GM21528 (cell line): ENCODE measurements around the gene GABPB1.
A peak's percentile ranks its signal among the peaks of the same experiment; 100 is the strongest.
"Not testable (repeated sequence)": the region's sequence is repeated elsewhere in the genome, so short reads cannot be mapped to it uniquely, and the experiment has no call there.

Source experiments
- ATAC-seq: cut with Tn5 transposase; IDR thresholded peaks from one replicate; pipeline ENCODE4 v1.9.1; 2021; ENCODE audit warnings: mild to moderate bottlenecking, moderate library complexity; ENCODE audit not compliant: unreplicated experiment, low FRiP score

GABPB1 gene

GRCh38 chr15:50354838-50355618, at the start of gene GABPB1:
Gene GABPB1 (minus strand): TSS chr15:50355198. CDS start chr15:50309798, 45,400 bp downstream.
- ATAC-seq = peak; percentile 51

DNA sequence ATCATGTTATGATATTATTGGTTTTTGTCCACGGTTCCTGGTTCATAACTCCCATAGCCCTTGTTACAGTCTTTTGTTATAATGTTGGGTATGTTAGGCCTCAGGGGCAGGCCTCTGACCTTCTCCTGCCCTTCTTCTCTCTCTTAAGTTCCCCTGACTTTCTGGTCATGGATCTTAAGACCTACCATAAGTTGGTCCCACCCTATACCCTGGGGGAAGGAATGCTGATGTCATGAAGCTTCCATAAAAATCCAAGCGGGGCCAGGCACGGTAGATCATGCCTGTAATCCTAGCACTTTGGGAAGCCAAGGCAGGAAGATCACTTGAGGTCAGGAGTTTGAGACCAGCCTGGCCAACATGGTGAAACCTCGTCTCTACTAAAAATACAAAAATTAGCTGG, 36.6 kb upstream of the GABPB1 start:
- ATAC-seq = not testable (repeated sequence)

GRCh38 chr15:50390554-50391264, 35.7 kb upstream of the GABPB1 start:
- peak; percentile 86 for ATAC-seq

- ATAC-seq = not testable (repeated sequence)
Measured at GRCh38 chr15:50382408-50382807, 27.4 kb upstream of the GABPB1 start.

DNA sequence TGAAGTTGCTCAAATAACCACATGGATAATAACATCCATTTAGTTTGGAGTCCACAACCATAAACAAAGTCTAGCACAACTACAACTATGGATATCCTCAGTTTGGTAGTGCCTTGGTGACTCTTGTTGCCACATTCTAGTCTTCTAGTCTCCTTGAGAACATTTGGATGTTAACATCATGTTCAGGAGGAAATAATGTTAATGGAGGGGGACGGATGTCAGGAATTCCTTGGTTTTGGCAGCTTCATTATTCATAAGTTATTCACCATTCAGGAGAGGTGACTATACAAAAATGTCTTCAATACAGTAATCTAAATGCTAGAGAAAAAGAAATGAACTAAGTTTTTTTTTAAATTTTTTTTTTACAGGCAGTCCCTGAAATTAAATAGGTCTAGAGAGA, 26.4 kb upstream of the GABPB1 start:
- no peak for ATAC-seq

DNA sequence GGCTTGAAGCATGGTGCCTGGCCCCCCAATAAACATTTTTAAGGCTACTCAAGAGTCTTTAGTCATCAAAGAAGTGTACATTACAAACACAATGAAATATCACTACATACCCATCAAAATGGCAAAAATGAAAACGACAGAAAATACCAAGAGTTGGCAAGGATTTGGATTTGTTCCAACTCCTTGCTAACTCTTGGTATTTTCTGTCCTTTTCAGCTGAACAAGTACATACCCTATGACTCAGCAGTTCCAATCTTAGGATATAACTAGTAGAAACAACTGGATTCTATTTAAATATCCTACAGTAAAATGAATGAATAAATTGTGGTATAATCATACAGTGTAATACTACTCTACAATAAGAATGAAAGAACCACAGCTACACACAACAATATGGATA, 25.1 kb upstream of the GABPB1 start:
- ATAC-seq = no peak

GRCh38 chr15:50379413-50379812, 24.4 kb upstream of the GABPB1 start:
- ATAC-seq = not testable (repeated sequence)

DNA sequence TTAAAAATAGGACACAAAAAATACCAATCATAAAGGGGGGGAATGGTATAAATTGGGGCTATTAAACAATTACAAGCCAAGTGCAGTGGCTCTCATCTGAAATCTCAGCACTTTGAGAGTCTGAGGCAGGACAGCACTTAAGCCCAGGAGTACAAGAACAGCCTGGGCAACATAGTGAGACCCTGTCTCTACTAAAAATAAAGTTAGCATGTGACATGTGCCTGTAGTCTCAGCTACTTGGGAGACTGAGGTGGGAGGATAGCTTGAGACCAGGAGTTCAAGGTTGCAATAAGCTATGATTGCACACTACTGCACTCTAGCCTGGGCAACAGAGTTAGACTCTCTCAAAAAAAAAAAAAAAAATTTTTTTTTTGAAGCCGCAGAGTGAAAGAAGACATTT, 23.8 kb upstream of the GABPB1 start:
- ATAC-seq = no peak

DNA sequence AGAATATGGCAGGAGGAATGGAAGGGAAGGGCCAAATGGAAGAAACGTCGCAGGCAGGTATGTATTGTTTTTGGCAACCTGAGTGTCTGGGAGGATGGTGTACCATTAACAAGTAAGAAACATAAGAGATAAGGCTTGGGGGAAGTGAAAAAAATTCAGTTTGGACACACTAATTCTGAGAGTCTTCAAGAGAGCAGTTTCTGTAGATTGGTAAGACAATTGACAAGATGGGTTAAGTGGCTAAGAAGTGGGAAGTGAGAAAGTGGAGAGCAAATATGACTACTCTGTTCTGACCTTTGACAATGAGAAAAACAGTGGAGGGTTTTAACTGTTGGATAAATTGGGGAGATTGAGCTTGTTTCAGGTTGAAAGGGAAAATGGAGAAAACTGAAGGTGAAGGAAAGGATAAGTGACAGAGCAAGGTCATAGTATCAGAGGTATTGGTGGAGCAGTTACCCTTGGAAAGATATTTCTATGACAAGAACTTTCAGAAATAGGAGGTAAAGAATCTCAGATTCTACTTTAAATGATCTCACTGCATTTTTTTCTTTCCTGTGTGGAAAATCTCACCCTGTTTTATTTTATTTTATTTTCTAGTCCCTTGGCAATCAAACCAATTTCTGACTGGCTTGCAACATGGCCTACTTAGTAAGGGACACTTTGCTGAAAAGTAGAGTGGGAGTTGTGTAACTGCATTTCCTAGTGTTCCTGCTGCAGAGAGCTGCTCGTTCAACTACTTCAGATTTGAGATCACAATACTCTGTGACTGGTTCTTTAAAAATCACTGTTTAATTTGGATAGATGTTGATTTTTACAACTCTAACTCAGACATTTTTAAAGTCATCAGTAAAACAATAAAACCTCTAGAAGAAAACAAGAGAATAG, 23.1 kb upstream of the GABPB1 start:
- ATAC-seq = peak; percentile 93

DNA sequence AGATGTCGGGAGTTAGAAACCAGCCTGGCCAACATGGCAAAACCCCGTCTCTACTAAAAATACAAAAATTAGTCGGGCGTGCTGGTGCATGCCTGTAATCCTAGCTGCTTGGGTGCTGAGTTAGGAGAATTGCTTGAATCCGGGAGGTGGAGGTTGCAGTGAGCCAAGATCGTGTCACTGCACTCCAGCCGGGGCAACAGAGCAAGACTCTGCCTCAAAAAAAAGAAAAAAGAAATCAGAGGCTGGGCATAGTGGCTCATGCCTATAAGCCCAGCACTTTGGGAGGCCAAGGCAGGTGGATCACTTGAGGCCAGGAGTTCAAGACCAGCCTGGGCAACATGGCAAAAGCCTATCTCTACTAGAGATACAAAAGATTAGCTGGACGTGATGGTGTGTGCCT, 14.6 kb upstream of the GABPB1 start:
- ATAC-seq = not testable (repeated sequence)

DNA sequence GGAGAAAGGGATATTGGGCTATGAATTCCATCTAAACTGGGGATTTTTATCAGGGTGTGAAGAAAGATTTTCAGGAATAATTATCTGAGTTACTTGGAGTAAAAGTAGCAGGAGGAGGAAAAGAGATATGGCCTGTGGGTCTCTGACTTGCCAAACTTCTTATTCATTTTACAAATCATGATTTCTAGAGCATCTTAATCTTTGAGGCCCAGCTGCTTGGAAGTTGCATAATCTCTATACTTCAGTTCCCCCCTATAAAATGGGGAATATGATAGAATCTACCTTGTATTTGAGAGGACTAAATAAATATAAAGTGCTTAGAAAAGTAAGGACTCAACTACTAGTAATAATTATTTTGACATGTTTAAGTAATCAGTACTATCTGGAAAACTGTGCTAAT, 11.0 kb upstream of the GABPB1 start:
- no peak for ATAC-seq

DNA sequence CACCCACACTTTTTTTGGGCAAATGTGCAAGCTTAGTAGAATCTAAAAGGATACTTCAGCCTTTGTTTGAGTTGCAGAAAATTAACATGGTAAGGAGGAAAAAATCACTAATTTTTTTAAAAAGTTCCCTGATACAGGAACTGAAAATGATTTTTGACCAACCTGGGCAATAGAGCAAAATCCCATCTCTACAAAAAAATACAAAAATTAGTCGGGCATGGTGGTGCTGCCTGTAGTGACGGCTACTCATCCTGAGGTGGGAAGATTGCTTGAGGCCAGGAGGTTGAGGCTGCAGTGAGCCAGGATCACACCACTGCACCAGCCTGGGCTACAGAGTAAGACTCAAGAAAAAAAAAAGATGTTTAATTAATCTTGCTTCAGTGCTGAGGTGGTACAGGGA, 10.6 kb upstream of the GABPB1 start:
- ATAC-seq = no peak

DNA sequence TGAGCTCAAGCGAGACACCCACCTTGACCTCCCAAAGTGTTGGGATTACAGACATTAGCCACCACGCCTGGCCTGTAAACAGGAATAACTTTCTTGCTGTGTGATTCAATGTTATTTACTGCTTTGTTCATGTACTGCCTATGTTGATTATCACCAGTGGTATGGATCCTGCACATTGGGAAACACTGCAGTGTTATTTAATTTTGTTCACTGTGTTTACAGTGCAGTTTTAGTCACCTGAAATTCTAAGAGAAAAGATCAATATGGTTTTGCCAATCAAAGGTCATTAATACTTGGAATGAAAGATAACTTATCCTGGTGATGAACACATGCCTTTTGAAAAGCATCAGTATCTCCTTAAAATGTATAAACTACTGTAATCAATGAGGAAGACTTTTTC, 8.6 kb upstream of the GABPB1 start:
- ATAC-seq = no peak

DNA sequence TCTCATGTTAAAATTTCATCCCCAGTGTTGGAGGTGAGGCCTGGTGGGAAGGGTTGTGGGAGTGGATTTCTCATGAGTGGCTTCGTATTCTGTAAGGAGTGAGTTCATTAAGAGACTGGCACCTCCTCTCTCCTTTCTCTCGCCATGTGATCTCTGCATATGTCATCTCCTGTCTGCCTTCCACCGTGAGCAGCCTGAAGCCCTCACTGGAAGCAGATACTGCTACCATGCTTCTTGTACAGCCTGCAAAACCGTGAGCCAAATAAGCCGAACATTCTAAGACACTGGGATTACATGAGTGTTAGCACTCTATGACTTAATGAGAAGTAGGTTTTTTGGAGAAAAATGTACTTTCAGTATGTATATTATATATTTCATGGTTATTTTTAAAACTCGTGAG, 6.8 kb upstream of the GABPB1 start:
- ATAC-seq = no peak

DNA sequence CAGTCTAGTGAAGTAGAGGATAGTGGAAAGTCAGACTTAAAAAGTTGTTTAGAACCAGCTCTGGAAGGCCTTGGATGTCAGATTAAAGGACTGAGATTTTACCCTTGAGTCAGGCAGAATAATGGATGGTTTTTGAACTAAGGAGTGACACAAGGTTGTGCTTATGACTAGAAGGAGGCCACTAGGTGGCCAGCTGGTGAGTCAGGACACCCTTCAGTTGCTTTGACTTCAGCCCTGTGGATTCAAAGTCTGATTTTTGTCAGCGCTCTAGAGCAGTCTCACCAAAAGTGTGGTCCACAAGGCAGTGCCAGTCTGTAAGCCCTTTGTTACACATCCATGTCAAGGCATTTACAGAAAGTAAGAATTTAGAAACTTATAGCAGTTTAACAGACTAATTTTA, 3.8 kb upstream of the GABPB1 start:
- no peak for ATAC-seq

DNA sequence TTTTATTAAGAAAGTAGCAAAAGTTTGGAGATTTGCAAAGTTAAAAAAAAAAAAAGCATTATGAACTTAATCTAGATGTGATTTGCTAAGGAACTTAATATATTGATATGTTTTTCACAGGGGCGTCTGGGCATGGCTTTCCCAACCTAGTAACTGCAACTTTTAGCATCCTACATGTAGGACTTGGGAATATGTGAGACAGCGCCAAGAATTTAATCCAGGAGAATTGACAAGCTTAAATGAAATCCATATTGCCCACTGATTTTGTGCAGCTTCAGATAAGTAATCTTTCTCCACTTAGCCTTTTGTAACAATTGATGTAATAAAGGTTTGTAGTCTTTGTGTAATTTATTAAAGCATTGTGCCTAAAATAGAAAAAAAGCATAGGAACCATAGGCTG, 982 bp upstream of the GABPB1 start:
- no peak for ATAC-seq

DNA sequence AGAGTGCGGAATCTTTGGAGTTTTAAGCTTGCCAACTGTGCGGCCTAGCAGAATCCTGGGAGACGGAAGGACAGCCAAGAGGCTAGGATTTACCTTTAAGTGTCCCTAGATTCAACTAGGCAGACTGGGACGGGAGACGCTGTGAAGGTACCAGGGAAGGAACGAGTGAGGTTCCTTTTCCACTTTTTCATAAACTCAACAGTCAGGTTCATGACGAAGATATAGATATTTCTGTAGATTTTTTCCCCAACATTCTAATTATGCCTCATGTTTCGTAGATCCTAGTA, 564 bp upstream of the GABPB1 start:
- no peak for ATAC-seq

DNA sequence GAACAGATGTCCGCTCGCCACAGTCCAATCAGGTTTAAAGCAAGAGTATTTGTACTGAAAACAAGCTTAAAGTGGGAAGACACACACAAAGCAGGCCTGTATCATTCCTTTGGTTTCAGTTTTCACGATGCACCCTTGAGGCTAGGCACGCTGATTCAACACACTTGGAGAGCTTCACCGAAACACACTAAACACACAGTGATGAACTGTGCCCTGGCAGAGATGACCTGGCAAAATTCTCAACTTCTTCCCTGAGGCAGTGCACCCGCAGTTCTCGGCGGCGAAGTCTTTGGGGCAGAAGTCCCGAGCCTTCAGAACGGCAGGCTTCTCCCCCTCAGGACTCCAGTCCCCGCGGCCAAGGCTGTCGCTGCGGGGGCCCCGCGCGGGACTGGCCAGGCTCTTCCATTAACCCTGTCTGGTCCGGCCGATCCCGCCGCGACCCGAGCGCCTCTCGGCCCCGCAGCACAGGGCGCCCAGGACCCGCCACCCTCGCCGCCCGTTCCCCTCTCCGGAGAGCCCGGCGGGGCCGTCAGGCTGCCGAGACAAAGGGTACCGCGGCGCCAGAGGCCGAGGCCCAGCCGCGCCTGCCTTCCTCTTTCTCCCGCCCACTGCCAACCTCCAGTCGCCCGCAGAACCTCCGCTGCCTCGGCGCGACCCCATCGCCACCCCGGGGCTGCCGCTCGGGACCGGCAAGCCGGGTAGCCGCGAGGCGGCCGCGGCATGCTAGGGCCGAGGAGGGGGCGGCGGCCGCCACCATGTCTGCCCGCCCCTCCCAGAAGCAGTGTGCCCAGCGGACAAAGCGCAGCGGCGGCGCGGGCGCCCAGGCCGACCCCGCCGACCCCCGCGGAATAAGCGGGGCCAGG, 792 bp downstream of the GABPB1 start:
- ATAC-seq = peak; percentile 34

GRCh38 chr15:50353251-50353974, 1.6 kb downstream of the GABPB1 start:
- peak; percentile 3 for ATAC-seq

- no peak for ATAC-seq
Measured at GRCh38 chr15:50350621-50351020, 4.4 kb downstream of the GABPB1 start.
